MCF 10A (cell line): ENCODE results near the gene PRPS1. TPM values are rescaled to one million over a fixed set of nuclear protein-coding genes. Genes with fewer than 3 reads are reported as not detected.

Experiments used
- BruUV-seq: library from RNA; stranded (reverse); fragments of 400-500 nt; replicated peaks from 2 replicates; lab custom pipeline; 2021; lab: Mats Ljungman, UMichigan
- CTCF ChIA-PET: fragments of 300-600 bp; sonication (Branson Sonifier 250); formaldehyde crosslinking; extraction: SDS; loops from one replicate; lab custom pipeline; 2021; ENCODE audit warnings: antibody characterized with exemption, inconsistent platforms; lab: Yijun Ruan, JAX
- POLR2A ChIA-PET: fragments of 300-600, 350-650 bp; sonication (Branson Sonifier 250); formaldehyde crosslinking; extraction: SDS; loops from one replicate; lab custom pipeline; 2020; ENCODE audit warnings: antibody characterized with exemption, inconsistent platforms; lab: Yijun Ruan, JAX
- DNase-seq: peaks from one replicate; pipeline ENCODE4 v3.0.0-alpha.2; 2018; ENCODE audit not compliant: unreplicated experiment
- H3K27ac Mint-ChIP-seq: one replicate; pipeline ENCODE4 v1.8.0; 2022; ENCODE audit warnings: mild to moderate bottlenecking, low read depth, mixed read lengths; ENCODE audit not compliant: unreplicated experiment
- H3K27me3 Mint-ChIP-seq: one replicate; pipeline ENCODE4 v1.8.0; 2022; ENCODE audit warnings: mixed read lengths; ENCODE audit not compliant: insufficient read depth, unreplicated experiment
- H3K36me3 Mint-ChIP-seq: one replicate; pipeline ENCODE4 v1.8.0; 2022; ENCODE audit warnings: mild to moderate bottlenecking, moderate library complexity, mixed read lengths; ENCODE audit not compliant: insufficient read depth, unreplicated experiment
- H3K4me1 Mint-ChIP-seq: one replicate; pipeline ENCODE4 v1.8.0; 2022; ENCODE audit warnings: mixed read lengths; ENCODE audit not compliant: insufficient read depth, unreplicated experiment
- H3K4me3 Mint-ChIP-seq: one replicate; pipeline ENCODE4 v1.8.0; 2022; ENCODE audit warnings: mild to moderate bottlenecking, moderate library complexity, mixed read lengths; ENCODE audit not compliant: unreplicated experiment
- H3K9me3 Mint-ChIP-seq: one replicate; pipeline ENCODE4 v1.8.0; 2022; ENCODE audit warnings: mixed read lengths; ENCODE audit not compliant: unreplicated experiment
- CTCF ChIP-seq: fragments of 200-600 bp; IDR thresholded peaks from one replicate; pipeline ENCODE4 v1.8.0; 2022; ENCODE audit warnings: antibody characterized with exemption, mild to moderate bottlenecking; ENCODE audit not compliant: unreplicated experiment
- intact Hi-C: fragments of 100-400 bp; cut with micrococcal nuclease; formaldehyde crosslinking; loops from 2 replicates; pipeline ENCODE4 v1.14.1; 2022
- total RNA-seq: library from RNA; stranded (reverse); gene quantifications from 2 replicates; pipeline ENCODE4 v1.2.3, GENCODE V29; 2022

The PRPS1 gene
- total RNA-seq, 1 experiment from 2014 or later = 27.9 TPM

- no TSS peak for BruUV-seq
- TF ChIP-seq CTCF = no peak
- no peak overlapping the region for H3K4me3 Mint-ChIP-seq
- DNase-seq = no peak
- no peaks in the 10 kb centered on the region for H3K9me3 Mint-ChIP-seq
- ChIA-PET POLR2A (interaction anchor here (1.6 to 6.3 kb wide), 4 partner anchors 10 to 28 kb away, joined by 6 to 114 read pairs (median 28); no protein-coding TSS in a partner anchor), CTCF (interaction anchor here (2.2 kb wide), 1 partner anchor 13 kb away, joined by 5 read pairs; no protein-coding TSS in a partner anchor)
- peaks cover 21% of the 10 kb centered on the region for H3K4me1 Mint-ChIP-seq
- no peak overlapping the region for H3K27ac Mint-ChIP-seq
- intact Hi-C loops = no loop called here
- H3K36me3 Mint-ChIP-seq = no peaks in the 10 kb centered on the region
- H3K27me3 Mint-ChIP-seq = peaks cover 62% of the 10 kb centered on the region
Observed at GRCh38 chrX:107686026-107686425, 57.7 kb downstream of the PRPS1 start.

GRCh38 chrX:107686792-107687191 lies 58.5 kb downstream of the PRPS1 start:
- Mint-ChIP-seq H3K36me3 (no peaks in the 10 kb centered on the region), H3K4me1 (peaks cover 21% of the 10 kb centered on the region), H3K27me3 (peaks cover 62% of the 10 kb centered on the region), H3K4me3 (no peak overlapping the region), H3K27ac (no peak overlapping the region), H3K9me3 (no peaks in the 10 kb centered on the region)
- CTCF ChIA-PET = interaction anchor here (2.2 kb wide), 1 partner anchor 14 kb away, joined by 5 read pairs; no protein-coding TSS in a partner anchor
- no peak for DNase-seq
- no peak for TF ChIP-seq CTCF
- intact Hi-C loops = no loop called here
- POLR2A ChIA-PET = interaction anchor here (1.6 to 6.3 kb wide), 4 partner anchors 11 to 27 kb away, joined by 6 to 114 read pairs (median 28); no protein-coding TSS in a partner anchor
- BruUV-seq = no TSS peak

- ChIA-PET CTCF (interaction anchor here (0.6 to 2.2 kb wide), 4 partner anchors 12 to 27 kb away, joined by 3 to 5 read pairs (median 4); no protein-coding TSS in a partner anchor), POLR2A (interaction anchor here (1.6 to 6.3 kb wide), 4 partner anchors 11 to 26 kb away, joined by 6 to 114 read pairs (median 28); no protein-coding TSS in a partner anchor)
- no TSS peak for BruUV-seq
Observed at GRCh38 chrX:107687445-107687844, 59.1 kb downstream of the PRPS1 start.

More at GRCh38 chrX:107687445-107687844, 59.1 kb downstream of the PRPS1 start:
- H3K27ac Mint-ChIP-seq = no peak overlapping the region
- H3K9me3 Mint-ChIP-seq = no peaks in the 10 kb centered on the region
- no peak overlapping the region for H3K4me3 Mint-ChIP-seq
- no peaks in the 10 kb centered on the region for H3K36me3 Mint-ChIP-seq
- H3K4me1 Mint-ChIP-seq = peaks cover 21% of the 10 kb centered on the region
- peaks cover 59% of the 10 kb centered on the region for H3K27me3 Mint-ChIP-seq
- intact Hi-C loops = no loop called here
- no peak for TF ChIP-seq CTCF
- no peak for DNase-seq
